ENCODE results near the gene SCRN1.

DNA sequence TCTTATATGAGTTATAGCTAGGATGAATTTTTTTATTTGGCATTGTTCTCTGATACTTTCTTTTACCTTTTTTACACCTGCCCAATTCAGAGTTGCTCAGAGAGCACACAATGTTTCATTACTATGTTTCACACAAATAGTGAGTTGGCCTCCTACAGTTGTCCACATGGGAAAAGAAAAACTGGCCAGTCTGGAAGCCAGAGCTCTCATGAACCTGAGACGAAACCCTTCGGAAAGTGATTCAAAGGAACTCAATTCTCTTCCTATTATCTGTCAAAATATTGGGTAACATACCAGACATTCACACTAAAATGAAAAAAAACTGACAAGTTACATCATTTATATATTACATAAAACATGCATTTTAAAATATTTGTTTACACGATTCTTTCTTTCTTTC lies 15.3 kb downstream of the SCRN1 start:
- TF ChIP-seq, protein P1, sequence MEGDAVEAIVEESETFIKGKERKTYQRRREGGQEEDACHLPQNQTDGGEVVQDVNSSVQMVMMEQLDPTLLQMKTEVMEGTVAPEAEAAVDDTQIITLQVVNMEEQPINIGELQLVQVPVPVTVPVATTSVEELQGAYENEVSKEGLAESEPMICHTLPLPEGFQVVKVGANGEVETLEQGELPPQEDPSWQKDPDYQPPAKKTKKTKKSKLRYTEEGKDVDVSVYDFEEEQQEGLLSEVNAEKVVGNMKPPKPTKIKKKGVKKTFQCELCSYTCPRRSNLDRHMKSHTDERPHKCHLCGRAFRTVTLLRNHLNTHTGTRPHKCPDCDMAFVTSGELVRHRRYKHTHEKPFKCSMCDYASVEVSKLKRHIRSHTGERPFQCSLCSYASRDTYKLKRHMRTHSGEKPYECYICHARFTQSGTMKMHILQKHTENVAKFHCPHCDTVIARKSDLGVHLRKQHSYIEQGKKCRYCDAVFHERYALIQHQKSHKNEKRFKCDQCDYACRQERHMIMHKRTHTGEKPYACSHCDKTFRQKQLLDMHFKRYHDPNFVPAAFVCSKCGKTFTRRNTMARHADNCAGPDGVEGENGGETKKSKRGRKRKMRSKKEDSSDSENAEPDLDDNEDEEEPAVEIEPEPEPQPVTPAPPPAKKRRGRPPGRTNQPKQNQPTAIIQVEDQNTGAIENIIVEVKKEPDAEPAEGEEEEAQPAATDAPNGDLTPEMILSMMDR (IDR thresholded peaks at IDR 0.05): no peak
- no peak for TF ChIP-seq SP1 (CRISPR knock-in tag; conservative IDR thresholded peaks at IDR 0.05)
- no peak for TF ChIP-seq ATF3 (CRISPR knock-in tag; conservative IDR thresholded peaks at IDR 0.05)
- TF ChIP-seq, protein P2, sequence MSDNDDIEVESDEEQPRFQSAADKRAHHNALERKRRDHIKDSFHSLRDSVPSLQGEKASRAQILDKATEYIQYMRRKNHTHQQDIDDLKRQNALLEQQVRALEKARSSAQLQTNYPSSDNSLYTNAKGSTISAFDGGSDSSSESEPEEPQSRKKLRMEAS (CRISPR knock-in tag; IDR thresholded peaks at IDR 0.05): no peak
